ENCODE measurements around the gene TBX10. TPM values are rescaled to one million over a fixed set of nuclear protein-coding genes. Genes with fewer than 3 reads are reported as not detected.

TBX10 gene
- total RNA-seq, 1 experiment from 2014 or later: not detected

- peak overlapping the region; percentile 63 to 66 for H3K4me3 Mint-ChIP-seq
- Histone ChIP-seq H3K56ac (ENCODE audit: insufficient read length, low read depth, low read length) (no peak overlapping the region), H3K79me2 (ENCODE audit: insufficient read depth, low read length) (no peaks in the 10 kb centered on the region), H3K4me1 (ENCODE audit: insufficient read depth, low read length) (no peaks in the 10 kb centered on the region; the same call in 1 of the 2 replicates), H2BK120ac (ENCODE audit: low read depth, low read length, poor library complexity, severe bottlenecking) (no peak overlapping the region), H2AFZ (ENCODE audit: low read length) (no peak overlapping the region), H4K5ac (ENCODE audit: insufficient read length, low read depth, low read length) (no peak overlapping the region), H3K4me2 (ENCODE audit: insufficient read depth, insufficient read length, low read length) (peak overlapping the region; percentile 8), H3K14ac (ENCODE audit: insufficient read depth, low read length) (no peak overlapping the region), H2BK20ac (ENCODE audit: low read depth, low read length, poor library complexity, severe bottlenecking) (no peak overlapping the region), H3K23ac (ENCODE audit: insufficient read length, low read depth, low read length) (no peak overlapping the region), H3K23me2 (ENCODE audit: insufficient read length, low read depth, low read length, poor library complexity, severe bottlenecking) (no peaks in the 10 kb centered on the region), H3K27me3 (ENCODE audit: insufficient read depth, low read length) (no peaks in the 10 kb centered on the region), H3K9ac (ENCODE audit: extremely low read depth, insufficient read length, low read length) (no peak overlapping the region), H3K4ac (ENCODE audit: low read depth, low read length) (no peak overlapping the region), H3K27ac (ENCODE audit: insufficient read length, low read depth, low read length) (no peak overlapping the region), H2AK5ac (ENCODE audit: insufficient read length, low read length) (no peak overlapping the region), H4K8ac (replicated peaks; ENCODE audit: insufficient read length, low read depth, low read length) (no peak overlapping the region), H3K18ac (ENCODE audit: insufficient read length, low read depth, low read length) (peak overlapping the region; percentile 15), H3T11ph (ENCODE audit: low read length) (no peak overlapping the region), H3K79me1 (ENCODE audit: insufficient read depth, low read depth, low read length, poor library complexity, severe bottlenecking) (no peaks in the 10 kb centered on the region), H3K9me3 (ENCODE audit: control insufficient read depth, low read depth, low read length) (no peaks in the 10 kb centered on the region), H2BK5ac (ENCODE audit: insufficient read length, low read length) (no peak overlapping the region), H2BK15ac (ENCODE audit: low read depth, low read length) (no peak overlapping the region), H4K91ac (ENCODE audit: insufficient read length, low read depth, low read length) (no peak overlapping the region), H4K20me1 (ENCODE audit: control insufficient read depth, insufficient read depth, insufficient read length) (no peaks in the 10 kb centered on the region), H2BK12ac (ENCODE audit: insufficient read length, low read depth, low read length) (no peak overlapping the region)
- no CpG with 5 or more reads among the region's 25 CpGs for WGBS (ENCODE audit: extremely low coverage, insufficient read length, low lambda C conversion rate)
- H3K36me3 Mint-ChIP-seq (ENCODE audit: insufficient read depth in 1 of 3, low read depth in 3 of 3): peaks cover 19 to 33% (median 25%) of the 10 kb centered on the region in 3 experiments
- no peak for TF ChIP-seq CTCF (conservative IDR thresholded peaks at IDR 0.05)
- H3K27me3 Mint-ChIP-seq (ENCODE audit: low read depth): peaks cover 22% of the 10 kb centered on the region
- peaks cover 32 to 43% of the 10 kb centered on the region in 2 experiments for H3K4me1 Mint-ChIP-seq
- peaks cover 0 to 6% of the 10 kb centered on the region in 2 experiments; a peak in 3 of 5 replicates for H3K9me3 Mint-ChIP-seq
- DNase-seq: no peak
- H3K27ac Mint-ChIP-seq: peak overlapping the region in 1 of 3 experiments; percentile 86; a peak in 3 of 7 replicates
These were observed 10.7 kb downstream of the TBX10 start for GRCh38 chr11:67628710-67629385.

Measured in H9 (cell line).